SH-SY5Y (cell line): Measurements from ENCODE around the gene OR2S2.

Experiments used
- GATA2 ChIP-seq: IDR thresholded peaks from 2 replicates; pipeline ENCODE4 v1.6.1; 2011; ENCODE audit warnings: mild to moderate bottlenecking, low read depth, low read length
- GATA3 ChIP-seq: IDR thresholded peaks from 2 replicates; pipeline ENCODE4 v1.6.1; 2011; ENCODE audit warnings: low read depth, mild to moderate bottlenecking, low read length, moderate library complexity

- no peak for TF ChIP-seq GATA2
- TF ChIP-seq GATA3: no peak
Measured at GRCh38 chr9:35935261-35935660, 22.7 kb downstream of the OR2S2 start.
